HepG2 (cell line): ENCODE results near the gene PRR27.

Experiments
- MTERF4 ChIP-seq: sonication (generic); formaldehyde crosslinking; IDR thresholded peaks from 2 replicates; pipeline ENCODE4 v1.8.0; 2023; ENCODE audit warnings: mild to moderate bottlenecking, missing genetic modification reagents
- SMAD3 ChIP-seq: sonication (generic); formaldehyde crosslinking; IDR thresholded peaks from 2 replicates; pipeline ENCODE4 v1.4.0; 2020; ENCODE audit warnings: missing genetic modification reagents
- ZNF124 ChIP-seq: sonication (generic); formaldehyde crosslinking; IDR thresholded peaks from 2 replicates; pipeline ENCODE4 v1.4.0; 2020; ENCODE audit warnings: missing genetic modification reagents
- ZNF407 ChIP-seq: sonication (generic); formaldehyde crosslinking; IDR thresholded peaks from one replicate; pipeline ENCODE4 v1.5.1; 2020; ENCODE audit warnings: mild to moderate bottlenecking, missing genetic modification reagents; ENCODE audit errors: not compliant biosample characterization
- ZNF713 ChIP-seq: sonication (generic); formaldehyde crosslinking; IDR thresholded peaks from 2 replicates; pipeline ENCODE4 v1.4.0; 2020; ENCODE audit warnings: mild to moderate bottlenecking, missing genetic modification reagents
- ZNF746 ChIP-seq: sonication (generic); formaldehyde crosslinking; IDR thresholded peaks from 2 replicates; pipeline ENCODE4 v1.8.0; 2022; ENCODE audit warnings: mild to moderate bottlenecking, missing genetic modification reagents
- TF ChIP-seq, protein P1 (sequence below): sonication (generic); formaldehyde crosslinking; IDR thresholded peaks from 2 replicates; pipeline ENCODE4 v1.4.0; 2020; ENCODE audit warnings: missing genetic modification reagents
- TF ChIP-seq, protein P2 (sequence below): sonication (generic); formaldehyde crosslinking; IDR thresholded peaks from 2 replicates; pipeline ENCODE4 v1.5.0; 2020; ENCODE audit warnings: missing genetic modification reagents
- TF ChIP-seq, protein P3 (sequence below): sonication (generic); formaldehyde crosslinking; conservative IDR thresholded peaks from 2 replicates; pipeline ENCODE4 v1.4.0; 2020; ENCODE audit warnings: missing genetic modification reagents

GRCh38 chr4:70196857-70197256 is 42.8 kb downstream of the PRR27 start:
- TF ChIP-seq, protein P1, sequence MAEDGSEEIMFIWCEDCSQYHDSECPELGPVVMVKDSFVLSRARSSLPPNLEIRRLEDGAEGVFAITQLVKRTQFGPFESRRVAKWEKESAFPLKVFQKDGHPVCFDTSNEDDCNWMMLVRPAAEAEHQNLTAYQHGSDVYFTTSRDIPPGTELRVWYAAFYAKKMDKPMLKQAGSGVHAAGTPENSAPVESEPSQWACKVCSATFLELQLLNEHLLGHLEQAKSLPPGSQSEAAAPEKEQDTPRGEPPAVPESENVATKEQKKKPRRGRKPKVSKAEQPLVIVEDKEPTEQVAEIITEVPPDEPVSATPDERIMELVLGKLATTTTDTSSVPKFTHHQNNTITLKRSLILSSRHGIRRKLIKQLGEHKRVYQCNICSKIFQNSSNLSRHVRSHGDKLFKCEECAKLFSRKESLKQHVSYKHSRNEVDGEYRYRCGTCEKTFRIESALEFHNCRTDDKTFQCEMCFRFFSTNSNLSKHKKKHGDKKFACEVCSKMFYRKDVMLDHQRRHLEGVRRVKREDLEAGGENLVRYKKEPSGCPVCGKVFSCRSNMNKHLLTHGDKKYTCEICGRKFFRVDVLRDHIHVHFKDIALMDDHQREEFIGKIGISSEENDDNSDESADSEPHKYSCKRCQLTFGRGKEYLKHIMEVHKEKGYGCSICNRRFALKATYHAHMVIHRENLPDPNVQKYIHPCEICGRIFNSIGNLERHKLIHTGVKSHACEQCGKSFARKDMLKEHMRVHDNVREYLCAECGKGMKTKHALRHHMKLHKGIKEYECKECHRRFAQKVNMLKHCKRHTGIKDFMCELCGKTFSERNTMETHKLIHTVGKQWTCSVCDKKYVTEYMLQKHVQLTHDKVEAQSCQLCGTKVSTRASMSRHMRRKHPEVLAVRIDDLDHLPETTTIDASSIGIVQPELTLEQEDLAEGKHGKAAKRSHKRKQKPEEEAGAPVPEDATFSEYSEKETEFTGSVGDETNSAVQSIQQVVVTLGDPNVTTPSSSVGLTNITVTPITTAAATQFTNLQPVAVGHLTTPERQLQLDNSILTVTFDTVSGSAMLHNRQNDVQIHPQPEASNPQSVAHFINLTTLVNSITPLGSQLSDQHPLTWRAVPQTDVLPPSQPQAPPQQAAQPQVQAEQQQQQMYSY (CRISPR knock-in tag) = no peak
- TF ChIP-seq SMAD3 (CRISPR knock-in tag) (no peak), MTERF4 (CRISPR knock-in tag) (no peak), ZNF124 (CRISPR knock-in tag) (no peak), ZNF746 (CRISPR knock-in tag) (no peak), ZNF713 (CRISPR knock-in tag) (no peak), ZNF407 (no peak)
- TF ChIP-seq, protein P2, sequence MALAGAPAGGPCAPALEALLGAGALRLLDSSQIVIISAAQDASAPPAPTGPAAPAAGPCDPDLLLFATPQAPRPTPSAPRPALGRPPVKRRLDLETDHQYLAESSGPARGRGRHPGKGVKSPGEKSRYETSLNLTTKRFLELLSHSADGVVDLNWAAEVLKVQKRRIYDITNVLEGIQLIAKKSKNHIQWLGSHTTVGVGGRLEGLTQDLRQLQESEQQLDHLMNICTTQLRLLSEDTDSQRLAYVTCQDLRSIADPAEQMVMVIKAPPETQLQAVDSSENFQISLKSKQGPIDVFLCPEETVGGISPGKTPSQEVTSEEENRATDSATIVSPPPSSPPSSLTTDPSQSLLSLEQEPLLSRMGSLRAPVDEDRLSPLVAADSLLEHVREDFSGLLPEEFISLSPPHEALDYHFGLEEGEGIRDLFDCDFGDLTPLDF (CRISPR knock-in tag) = no peak
- TF ChIP-seq, protein P3, sequence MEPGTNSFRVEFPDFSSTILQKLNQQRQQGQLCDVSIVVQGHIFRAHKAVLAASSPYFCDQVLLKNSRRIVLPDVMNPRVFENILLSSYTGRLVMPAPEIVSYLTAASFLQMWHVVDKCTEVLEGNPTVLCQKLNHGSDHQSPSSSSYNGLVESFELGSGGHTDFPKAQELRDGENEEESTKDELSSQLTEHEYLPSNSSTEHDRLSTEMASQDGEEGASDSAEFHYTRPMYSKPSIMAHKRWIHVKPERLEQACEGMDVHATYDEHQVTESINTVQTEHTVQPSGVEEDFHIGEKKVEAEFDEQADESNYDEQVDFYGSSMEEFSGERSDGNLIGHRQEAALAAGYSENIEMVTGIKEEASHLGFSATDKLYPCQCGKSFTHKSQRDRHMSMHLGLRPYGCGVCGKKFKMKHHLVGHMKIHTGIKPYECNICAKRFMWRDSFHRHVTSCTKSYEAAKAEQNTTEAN (CRISPR knock-in tag) = no peak
